CMK (cell line): ENCODE measurements around the gene NXN.
"Not testable (repeated sequence)": the region's sequence is repeated elsewhere in the genome, so short reads cannot be mapped to it uniquely, and the experiment has no call there.

Source experiments
- DNase-seq: peaks from one replicate; pipeline ENCODE4 v3.0.0-alpha.2; 2010; ENCODE audit warnings: low read depth

NXN gene

DNA sequence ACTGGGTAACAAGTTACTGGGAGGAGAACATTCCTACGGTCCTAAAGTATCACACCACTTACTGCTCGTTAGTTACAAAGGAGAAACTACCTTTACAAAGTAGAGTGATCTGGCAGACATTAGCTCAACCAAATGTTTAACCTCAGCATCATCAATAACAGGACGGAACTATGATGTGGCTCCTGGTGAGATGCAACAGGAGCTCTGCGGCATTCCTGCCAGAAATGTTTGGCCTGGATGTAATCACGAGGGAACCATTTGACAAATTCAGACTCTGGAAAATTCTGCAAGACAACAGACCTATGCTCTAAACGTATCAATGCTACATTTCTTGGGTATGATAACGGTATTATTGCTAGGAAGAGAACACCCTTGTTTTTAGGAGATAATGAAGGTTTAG is 117.0 kb downstream of the NXN start:
- no peak for DNase-seq

DNA sequence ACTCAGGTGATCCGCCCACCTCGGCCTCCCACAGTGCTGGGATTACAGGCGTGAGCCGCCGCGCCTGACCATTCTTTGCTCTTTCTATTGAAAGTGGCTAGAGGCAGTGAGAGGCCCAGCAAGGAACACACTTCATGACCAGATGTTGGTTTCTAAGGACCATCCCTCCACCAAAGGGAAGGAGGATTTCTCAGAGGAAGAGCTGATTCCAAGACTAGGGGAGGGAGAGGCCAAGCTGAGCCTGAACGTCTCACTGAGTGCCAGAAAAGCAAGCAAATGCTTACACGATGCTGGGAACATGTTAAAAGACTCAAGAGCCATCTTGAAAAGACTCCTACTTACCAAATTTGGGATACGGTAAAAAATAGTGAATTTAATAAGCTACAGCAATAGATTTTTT is 118.2 kb downstream of the NXN start:
- DNase-seq = no peak

DNA sequence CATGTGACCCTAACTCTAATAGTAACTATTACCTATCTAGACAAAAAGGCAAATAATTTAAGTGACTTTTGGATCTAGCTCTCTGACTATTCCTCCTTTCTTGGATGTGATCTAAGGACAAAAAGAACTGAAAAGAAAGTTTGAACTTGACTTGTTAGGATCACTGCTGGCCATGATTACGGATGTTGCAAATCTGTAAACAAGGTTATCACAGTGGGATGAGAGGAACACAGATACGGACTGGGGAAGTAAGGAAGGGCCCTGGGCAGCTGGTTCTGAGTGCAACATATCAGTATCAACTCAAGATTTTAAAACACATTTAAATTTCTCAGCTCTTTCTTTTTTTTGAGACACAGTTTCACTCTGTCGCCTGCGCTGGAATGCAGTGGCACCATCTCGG is 118.8 kb downstream of the NXN start:
- no peak for DNase-seq

DNA sequence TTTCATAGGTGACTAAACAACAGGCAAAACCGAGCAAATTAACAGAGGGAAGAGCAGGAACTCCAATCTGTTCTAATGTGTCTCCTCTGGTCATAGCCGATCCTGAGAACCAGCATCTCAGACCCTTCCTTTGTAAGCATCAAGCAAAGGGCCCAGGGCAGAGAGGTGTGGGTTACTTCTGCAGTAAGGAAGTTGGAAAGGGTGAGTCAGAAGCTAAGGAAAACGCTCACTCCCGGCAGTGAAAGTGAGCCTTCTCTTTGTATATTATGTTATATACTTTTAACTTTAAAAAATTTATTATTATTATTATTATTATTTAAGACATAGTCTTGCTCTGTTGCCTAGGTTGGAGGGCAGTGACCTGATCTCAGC is 119.8 kb downstream of the NXN start:
- no peak for DNase-seq

DNA sequence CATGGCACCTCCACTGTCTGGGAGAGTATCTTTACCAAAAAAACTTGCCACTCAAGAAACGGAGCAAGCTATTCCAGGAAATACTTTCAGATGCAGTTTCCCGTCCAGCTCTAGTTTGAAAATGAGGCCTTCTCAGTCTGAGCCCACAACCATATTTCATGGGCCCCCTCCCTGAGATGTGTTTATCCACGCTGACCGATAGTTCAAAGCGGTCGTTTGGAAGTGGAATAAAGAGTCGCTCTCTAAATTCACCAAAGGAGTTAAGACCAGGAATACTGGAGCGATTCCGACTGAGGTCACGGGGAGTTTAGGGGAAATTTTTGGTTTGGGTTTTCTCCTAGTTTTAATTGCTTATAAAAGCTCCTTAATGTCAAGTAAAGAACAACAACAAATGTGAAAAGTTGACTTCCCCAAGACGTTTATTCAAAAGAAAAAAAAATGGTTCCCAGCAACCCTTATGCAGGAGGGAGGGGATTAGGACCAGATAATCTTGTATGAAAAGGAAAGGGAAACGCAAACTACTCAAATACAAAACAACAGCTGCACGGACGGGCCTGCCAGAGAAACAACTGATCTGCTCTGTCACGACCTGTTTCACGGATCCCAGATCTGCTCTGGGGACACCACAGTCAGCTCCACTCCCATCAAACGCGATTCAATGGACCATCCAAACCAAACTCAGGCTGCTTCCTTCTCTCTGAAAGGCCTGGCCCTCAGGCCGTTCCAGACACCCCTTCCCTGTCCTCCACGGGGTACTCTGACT is 120.3 kb downstream of the NXN start:
- DNase-seq = no peak

DNA sequence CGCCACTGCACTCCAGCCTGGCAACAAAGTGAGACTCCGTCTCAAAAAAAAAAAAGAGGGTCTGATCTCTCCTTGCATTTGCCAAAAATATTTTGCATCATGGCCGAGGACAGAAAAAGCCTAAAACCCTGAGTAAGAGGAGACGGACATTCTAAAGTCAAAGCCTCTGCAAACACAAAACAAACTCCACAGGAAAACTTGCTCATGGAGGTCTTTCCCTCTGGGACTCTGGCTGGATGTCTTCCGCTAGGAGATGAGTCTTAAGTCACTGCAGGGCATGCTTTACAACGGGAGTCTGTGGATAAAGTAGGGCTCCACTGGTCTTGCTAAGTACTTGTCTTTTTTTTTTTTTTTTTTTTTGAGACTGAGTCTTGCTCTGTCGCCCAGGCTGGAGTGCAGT is 123.4 kb downstream of the NXN start:
- DNase-seq = no peak

DNA sequence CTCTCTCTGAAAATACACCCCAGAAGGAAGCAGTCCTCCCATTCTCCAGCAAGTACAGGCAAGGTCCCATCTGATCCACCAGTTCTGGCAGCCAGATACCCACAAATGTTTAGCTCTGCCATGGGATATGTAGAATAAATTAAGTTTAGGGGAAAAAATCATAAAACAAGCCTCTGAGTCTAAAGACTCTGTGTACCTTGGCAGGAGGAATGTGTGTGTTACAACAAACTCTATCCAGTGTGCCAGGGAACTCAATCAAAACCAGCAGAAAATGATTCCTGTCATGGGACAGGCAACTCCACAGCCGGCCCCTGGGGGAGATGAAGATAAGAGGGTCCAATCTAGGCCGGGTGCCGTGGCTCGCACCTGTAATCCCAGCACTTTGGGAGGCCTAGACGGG is 124.0 kb downstream of the NXN start:
- DNase-seq = no peak

DNA sequence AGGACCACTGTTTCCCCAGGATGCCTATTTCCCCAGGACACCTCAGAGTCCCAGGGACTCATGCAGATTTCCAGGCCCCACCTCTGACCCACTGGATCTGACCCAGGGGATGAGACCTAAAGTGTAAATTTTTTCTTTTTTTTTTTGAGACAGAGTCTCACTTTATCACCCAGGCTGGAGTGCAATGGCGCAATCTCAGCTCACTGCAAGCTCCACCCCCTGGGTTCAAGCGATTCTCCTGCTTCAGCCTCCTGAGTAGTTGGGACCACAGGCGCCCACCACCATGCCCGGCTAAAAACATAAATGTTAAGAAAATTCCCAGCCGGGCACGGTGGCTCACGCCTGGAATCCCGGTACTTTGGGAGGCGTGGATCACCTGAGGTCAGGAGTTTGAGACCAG is 126.7 kb downstream of the NXN start:
- DNase-seq = not testable (repeated sequence)

DNA sequence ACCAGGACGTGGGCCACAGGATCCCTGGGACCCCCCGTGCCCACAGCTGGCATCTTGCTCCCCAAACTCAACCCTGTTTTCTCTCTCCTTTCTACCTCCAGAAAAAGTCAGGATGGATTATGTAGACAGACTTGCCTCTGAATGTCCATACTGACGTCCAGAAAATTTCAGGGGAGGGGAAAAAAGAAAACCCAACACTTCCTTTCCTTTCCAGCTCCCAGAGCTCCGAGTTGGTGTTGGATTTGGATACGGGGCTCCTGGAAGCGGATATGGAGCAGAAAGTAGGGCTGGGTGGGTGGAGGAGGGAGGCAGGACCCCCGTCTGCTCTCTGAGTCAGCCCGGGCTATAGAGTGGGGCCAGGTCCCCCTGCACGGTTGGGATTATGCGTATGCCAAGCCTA is 127.2 kb downstream of the NXN start:
- no peak for DNase-seq

DNA sequence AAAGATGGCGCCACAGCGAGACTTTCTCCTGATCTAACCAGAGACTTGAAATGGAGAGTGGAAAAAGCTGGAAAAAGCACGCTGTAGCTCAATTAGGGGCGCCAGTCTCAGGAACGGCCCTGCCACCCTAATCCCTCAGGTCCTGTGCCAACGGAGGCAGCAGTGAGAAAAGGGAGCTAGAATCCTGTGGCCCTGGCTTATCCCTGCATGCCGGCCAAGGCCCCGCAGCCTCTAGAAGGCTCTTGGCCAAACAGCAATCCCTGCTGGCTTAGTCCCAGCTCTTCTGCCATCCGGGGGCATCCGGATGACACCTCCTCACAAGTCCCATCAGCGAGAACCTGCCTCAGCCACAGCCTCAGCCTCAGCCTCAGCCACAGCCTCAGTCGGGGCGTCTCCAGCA is 127.7 kb downstream of the NXN start:
- no peak for DNase-seq

DNA sequence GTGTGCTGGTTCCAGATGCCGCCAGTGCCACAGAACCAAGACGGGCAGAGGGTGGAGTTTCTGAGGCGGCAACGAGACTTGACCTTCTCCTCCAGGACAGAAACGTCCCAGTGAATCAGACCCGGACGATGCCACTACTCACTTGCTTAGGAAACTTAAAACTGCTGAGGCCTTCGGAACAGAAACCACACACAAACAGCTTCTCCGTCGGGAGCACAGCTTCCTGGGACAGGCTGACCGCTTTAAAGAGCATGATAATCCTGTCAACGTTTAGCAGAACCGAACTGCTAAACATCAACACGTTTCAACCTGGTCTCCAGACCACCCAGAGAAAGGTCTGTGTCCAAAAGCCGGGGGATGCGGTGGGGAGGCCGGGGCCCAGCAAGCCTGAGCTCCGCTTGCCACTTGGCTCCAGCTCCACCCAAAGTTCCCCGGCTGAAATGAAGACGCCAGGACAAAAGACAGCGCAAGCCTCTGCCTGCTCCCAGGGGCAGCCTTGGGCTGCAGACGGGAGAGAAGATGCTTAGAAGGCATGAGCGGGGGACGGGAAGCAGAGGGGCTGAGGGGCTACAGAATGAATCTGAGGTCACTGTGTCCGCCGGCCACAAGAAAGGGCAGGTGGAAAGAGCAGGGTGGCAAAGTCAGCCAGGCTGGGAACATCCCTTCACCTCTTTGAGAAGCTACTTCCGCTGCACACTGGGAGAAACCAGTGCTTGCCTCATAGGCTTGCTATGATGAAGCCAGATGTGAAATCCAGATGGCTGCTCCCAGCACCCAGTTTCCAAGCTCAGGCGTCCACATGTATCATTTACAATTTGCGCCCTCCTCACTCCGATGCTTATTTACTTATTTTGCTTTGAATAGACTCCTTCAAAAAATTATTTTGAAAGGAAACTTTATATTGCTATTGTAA is 128.5 kb downstream of the NXN start:
- no peak for DNase-seq

DNA sequence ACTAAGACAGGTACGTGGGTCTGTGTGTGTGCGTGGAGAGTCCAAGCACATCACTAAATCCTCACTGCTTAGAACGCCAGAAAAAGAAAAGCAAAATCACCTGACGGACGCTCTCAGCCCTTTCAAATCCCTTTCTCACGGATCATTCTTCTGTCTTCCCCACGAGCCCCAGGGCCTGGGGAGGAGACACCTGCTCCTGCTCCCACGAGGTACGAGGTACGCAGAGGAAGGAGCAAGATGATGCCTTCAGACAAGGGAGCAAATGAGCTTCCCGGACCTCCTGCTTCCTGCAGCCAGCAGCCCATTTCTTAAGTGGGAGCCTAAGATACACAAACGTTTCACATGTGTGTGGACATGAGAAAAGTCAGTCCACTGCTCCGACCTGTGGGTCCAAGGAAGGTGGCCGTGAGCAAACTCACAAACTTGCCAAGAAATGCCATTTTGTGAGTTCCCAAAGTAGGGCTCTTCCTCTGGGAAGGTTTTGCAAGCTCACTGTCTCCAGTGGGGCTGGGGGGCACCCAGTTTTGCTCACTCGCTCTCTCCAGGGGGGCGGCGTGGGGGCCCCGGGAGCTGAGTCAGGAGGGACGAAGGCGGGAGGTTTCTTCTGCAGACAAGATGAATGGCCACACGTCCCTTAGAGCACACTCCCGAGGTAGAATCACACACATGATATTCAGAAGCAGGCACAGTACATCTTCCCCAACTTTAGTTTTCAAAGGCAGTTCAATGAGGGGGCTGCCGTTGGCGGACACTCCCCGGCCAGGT is 129.3 kb downstream of the NXN start:
- DNase-seq = no peak

DNA sequence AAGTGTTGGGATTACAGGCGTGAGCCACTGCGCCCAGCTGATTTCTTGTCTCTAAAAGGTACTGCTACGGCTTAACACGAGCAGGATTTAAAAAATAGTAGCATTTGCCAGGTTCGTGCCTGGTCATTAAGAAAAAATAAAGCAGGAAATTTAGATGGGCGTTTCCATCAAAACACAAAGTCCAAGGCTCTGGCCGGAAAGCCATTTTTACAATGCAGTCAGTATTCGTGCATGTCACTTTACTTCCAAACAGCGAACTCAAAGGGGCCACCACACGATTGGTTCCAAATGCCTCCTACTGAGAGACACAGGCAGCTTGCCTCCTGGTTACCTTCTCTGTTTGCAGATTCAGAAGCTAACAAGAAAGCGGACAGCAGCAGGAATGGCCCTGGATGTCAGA is 131.2 kb downstream of the NXN start:
- no peak for DNase-seq

DNA sequence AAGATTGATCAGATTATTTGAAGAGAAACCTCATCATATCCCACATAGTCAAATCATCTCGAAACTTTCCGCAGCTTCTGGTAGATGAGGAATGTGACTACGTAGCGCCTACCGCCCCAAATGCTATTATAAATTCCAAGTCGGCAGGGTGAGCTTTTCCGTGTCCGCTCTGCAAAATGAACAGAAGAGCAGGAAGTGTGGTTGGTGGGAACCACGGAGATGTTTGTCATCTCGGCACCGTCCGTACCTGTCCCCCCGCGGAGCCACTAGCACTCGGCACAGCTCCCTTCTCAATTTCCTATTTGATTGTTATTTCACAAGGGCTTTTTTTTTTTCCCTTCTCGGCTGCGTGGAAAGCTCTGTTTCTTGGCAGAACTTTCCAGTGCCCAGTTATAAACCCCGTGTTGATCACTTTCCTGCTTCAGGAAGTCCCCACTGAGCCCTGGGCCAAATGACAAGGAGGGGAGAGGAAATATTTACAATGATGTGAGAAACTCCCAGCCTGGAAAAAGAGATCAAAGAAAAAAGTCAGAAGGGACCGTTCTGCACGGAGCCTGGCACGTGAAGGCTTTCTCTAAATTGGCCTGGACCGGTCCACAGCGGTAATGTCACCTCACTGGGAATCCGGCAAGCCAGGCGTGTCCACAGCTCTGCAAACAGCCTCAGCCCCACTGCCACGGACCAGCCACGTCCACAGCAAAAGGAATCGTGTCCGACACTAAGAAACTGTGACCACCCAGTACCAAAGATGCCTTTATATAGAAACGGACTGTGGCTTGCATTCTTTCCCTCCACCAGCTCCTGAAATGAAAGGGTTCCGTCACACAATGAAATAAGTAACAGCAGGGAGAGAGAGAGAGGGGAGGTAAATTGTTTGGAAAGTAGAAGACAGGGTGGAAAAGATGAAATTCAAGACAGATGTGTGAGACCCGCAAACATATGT is 132.4 kb downstream of the NXN start:
- DNase-seq = no peak

DNA sequence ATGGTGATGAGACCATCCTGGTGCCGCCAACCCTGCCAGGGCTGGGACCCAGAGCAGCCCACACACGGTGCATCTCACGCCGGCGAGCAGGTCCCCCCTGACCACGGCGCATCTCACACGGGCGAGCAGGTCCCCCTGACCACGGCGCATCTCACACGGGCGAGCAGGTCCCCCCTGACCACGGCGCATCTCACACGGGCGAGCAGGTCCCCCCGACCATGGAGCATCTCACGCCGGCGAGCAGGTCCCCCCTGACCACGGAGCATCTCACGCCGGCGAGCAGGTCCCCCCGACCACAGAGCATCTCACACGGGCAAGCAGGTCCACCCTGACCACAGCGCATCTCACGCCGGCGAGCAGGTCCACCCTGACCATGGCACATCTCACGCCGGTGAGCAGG is 138.3 kb downstream of the NXN start:
- DNase-seq = no peak

DNA sequence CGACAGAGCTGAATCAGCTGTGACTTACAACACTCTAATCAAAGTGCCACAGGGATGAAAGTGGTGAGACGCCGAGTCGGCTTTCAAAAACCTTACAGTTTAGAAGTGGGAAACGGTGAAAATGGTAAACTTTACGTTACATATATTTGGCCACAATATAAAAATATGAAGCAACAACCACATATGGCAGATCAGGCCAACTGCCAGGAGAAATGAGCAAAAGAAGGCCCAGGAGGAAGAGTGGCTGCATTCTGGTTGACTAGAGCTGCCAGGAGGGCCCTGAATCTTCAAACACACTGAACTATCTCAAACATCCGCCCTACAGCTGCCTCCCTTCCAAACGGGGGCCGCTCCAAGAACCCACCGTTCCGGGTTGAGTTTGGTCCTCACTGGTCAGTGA is 141.1 kb downstream of the NXN start:
- DNase-seq = no peak

DNA sequence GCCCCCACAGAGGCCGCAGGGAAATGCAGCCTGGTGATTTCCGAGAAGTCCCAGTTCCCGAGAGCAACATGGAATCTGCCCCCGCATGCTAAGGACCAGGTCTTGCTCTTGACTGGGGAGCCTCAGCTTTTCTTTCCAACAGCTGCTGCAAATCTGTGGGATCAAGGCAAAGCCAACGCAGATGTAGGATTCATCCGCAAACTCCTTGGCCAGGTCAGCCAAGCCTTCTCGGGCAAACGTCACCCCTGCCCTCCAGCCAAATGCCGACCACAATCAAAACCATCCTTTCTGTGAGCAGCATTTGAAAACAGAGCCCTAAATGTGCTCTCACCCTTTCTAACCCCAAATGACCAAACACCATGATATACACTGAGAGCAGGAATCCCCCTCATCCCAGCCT is 143.4 kb downstream of the NXN start:
- DNase-seq = no peak

DNA sequence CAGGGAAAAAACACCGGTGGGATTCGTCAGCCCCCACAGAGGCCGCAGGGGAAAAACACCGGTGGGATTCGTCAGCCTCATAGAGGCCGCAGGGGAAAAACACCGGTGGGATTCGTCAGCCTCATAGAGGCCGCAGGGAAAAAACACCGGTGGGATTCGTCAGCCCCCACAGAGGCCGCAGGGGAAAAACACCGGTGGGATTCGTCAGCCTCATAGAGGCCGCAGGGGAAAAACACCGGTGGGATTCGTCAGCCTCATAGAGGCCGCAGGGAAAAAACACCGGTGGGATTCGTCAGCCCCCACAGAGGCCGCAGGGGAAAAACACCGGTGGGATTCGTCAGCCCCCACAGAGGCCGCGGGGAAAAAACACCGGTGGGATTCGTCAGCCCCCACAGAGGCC is 143.9 kb downstream of the NXN start:
- DNase-seq = not testable (repeated sequence)

DNA sequence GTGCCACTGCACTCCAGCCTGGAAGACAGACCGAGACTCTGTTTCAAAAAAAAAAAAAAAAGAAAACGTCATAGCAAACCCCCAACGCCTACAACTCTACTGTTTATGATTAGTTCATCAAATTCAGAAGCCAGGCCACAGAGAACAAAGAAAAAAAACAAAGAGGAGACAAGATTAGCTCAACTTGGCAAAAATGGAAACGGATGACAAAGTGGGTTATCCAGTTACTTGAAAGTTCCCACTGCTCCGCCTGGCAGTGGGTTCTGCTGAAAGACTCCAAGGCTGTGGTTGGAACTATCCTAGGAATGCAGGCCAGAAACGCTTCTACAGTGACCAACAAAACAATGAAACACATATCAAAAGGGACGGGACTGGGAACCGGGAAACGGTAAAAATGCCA is 144.3 kb downstream of the NXN start:
- no peak for DNase-seq

DNA sequence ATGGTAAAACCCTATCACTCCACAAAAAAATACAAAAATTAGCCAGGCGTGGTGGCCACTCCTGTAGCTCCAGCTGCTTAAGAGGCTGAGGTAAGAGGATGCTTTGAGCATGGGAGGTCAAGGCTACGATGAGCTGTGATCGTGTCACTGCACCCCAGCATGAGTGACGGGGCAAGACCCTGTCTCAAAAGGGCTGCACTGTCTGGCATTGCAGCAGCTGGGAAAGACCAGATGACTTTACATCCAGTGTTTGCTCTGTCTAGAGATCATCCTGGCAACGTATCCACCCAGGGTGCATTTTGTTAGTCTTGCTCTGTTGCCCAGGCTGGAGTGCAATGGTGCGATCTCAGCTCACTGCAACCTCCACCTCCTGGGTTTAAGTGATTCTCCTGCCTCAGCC is 145.4 kb downstream of the NXN start:
- DNase-seq = no peak

DNA sequence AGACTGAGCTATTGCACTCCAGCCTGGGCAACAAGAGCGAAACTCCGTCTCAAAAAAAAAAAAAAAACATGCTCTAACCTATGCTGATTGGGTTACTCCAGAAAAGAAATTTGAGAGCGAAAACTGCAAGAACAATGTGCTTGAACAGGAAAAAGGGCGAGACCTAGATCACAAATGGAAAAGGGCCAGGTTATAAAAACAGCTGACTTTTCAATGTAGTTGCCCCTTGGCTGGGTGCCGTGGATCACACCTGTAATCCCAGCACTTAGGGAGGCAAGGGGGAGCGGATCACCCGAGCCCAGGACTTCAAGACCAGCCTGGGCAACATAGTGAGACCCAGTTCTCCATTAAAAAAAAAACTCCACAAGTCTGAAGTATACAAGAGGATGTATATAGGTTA is 148.6 kb downstream of the NXN start:
- DNase-seq = no peak

DNA sequence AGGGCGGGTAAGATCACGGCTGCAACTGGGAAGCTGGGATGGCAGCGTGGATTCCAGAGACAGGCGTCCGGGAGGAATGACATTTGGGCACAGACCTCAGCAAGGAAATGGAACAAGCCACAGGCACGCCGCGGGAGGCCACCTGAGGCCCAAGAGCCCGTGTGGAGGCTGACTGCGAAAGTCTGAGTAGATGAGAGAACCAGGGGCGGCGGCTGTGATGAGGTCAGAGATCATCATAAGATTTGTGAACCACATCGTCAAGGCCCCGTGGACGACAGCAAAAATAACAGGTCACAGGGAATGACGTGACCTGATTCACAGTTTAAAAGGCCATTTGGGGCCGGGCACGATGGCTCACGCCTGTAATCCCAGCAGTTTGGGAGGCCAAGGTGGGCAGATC is 149.2 kb downstream of the NXN start:
- DNase-seq = no peak
